Thymus (tissue), 11 donors: ENCODE results near the gene UBP1. TPM values are rescaled to one million over a fixed set of nuclear protein-coding genes. Genes with fewer than 3 reads are reported as not detected.
A peak's percentile ranks its signal among the peaks of the same experiment; 100 is the strongest.

Experiments
- DNase-seq, 9 donors: peaks; one replicate each; pipeline ENCODE4 v3.0.0-alpha.2; 2013; ENCODE audit warnings: low spot score in 9 of 9, low read depth in 6 of 9, missing footprints in 1 of 9
- H3K27ac ChIP-seq, 2 donors: one replicate each; pipeline ENCODE4 v1.5.1; 2013; ENCODE audit warnings: control low read depth in 1 of 2, low read depth in 1 of 2, low read length in 1 of 2, mild to moderate bottlenecking in 1 of 2, moderate library complexity in 1 of 2
- H3K27me3 ChIP-seq, 2 donors: one replicate each; pipeline ENCODE4 v1.5.1; 2013; ENCODE audit warnings: low read length in 1 of 2; ENCODE audit not compliant: control insufficient read depth in 2 of 2, insufficient read depth in 1 of 2
- H3K36me3 ChIP-seq, 2 donors: one replicate each; pipeline ENCODE4 v1.5.1; 2013; ENCODE audit warnings: low read length in 1 of 2, mild to moderate bottlenecking in 1 of 2, moderate library complexity in 1 of 2; ENCODE audit not compliant: control insufficient read depth in 2 of 2, insufficient read depth in 2 of 2
- H3K4me1 ChIP-seq, 2 donors: one replicate each; pipeline ENCODE4 v1.5.1; 2013; ENCODE audit warnings: low read length in 2 of 2; ENCODE audit not compliant: control insufficient read depth in 2 of 2, insufficient read depth in 2 of 2
- H3K4me3 ChIP-seq, 2 donors: one replicate each; pipeline ENCODE4 v1.5.1; 2013; ENCODE audit warnings: low read length in 2 of 2, control low read depth in 1 of 2, mild to moderate bottlenecking in 1 of 2
- H3K9me3 ChIP-seq, 2 donors: one replicate each; pipeline ENCODE4 v1.5.1; 2013; ENCODE audit warnings: low read length in 1 of 2, mild to moderate bottlenecking in 1 of 2; ENCODE audit not compliant: control insufficient read depth in 2 of 2, insufficient read depth in 1 of 2
- WGBS: extraction: QIAGEN DNeasy Blood & Tissue Kit; methylation state at CpG from one replicate; pipeline ENCODE4 v1.1.7; 2013; 5-methylcytosine and 5-hydroxymethylcytosine counted together
- polyA plus RNA-seq: library from polyadenylated mRNA; stranded (reverse); fragments of 200-250 nt; gene quantifications from one replicate; pipeline ENCODE4 v1.2.3, GENCODE V29; 2013
- total RNA-seq: library from RNA; stranded (reverse); fragments of 120-200 nt; gene quantifications from one replicate; pipeline ENCODE4 v1.2.4, GENCODE V29; 2013
- donor health status: healthy.

Gene UBP1
- total and polyA plus RNA-seq, 2 donors: 38.2 to 72.3 TPM

DNA sequence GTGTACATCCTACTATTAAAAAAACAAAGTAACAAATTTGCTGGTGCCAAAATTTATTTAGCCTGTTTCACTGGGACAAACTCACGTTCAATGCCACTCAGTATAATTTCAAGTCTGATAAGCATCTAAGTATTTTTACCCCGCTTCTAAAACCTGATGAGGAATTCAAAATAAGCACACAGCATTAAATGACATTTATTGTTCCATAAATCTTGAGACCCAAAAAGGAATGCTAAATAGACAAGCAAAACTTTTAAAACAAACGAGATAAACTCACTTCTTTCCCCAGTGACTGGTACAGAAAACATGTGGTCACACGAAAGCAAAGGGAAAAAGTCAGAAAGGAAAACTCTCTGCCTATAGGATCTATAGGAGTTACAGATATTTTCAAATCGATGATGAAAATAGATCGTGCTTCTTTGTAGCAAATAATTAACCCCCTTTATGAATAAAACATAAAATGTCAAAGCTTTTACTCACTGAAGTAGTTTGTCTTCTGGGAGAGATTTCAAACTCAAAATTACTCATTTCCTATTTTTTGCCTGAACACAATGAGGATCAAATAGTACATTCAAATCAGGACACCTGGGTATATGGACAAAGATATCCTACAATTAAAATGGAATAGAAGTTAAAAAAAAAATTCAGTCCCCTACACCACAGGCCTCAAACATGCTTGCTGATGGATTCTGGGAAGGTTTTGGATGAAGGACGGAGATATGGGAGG is 51.7 kb downstream of the UBP1 start:
- 97% methylated on average over 7 of the region's 7 CpGs for WGBS
- peaks cover 25 to 65% of the 10 kb centered on the region in 2 donors for H3K36me3 ChIP-seq
- H3K27ac ChIP-seq: no peak overlapping the region
- H3K9me3 ChIP-seq: no peaks in the 10 kb centered on the region
- peaks cover 3 to 4% of the 10 kb centered on the region in 2 donors for H3K4me1 ChIP-seq
- no peaks in the 10 kb centered on the region for H3K27me3 ChIP-seq
- no peak for DNase-seq
- H3K4me3 ChIP-seq: no peak overlapping the region

DNA sequence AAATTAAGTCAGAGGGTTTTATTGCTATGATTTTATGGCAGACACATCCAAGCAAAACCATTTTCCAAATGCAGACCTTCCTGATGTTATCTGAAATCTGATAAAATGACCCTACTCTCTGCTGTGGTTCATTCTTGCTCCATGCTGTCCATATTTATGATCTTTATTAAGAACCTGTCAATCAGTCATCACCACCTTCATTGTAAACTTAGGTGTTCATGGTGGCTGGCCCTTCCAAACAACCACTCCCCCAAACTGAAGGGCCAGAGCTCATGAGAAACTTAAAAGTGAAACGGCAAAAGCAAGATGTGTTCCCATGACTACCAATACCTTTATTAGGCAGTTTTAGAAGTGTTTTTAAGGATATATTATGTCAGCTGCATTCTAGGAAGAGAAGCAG is 53.6 kb downstream of the UBP1 start:
- Histone ChIP-seq H3K27ac (no peak overlapping the region), H3K9me3 (no peaks in the 10 kb centered on the region), H3K36me3 (peaks cover 15 to 47% of the 10 kb centered on the region in 2 donors), H3K4me1 (peaks cover 3 to 4% of the 10 kb centered on the region in 2 donors), H3K27me3 (no peaks in the 10 kb centered on the region), H3K4me3 (no peak overlapping the region)
- no peak for DNase-seq
- WGBS: 95% methylated on average over 1 of the region's 1 CpG

DNA sequence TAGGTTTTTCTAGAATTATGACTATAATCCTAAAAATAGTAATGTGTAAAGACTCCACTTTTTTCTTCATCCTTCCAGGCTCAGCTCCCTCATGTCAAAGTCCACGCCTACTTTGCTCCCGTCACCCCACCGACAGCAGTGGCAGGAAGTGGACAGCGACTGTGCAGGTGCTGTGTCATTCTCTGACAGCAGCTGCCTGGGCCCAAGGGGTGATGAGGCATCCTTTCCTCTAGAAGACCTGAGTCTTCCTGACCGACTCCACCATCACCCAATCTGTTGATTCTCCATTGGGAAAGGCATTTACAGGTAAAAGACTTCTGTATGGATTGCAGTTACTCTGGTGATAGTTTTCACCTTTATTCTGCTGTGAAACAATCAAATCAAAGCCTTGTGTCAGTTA is 54.8 kb downstream of the UBP1 start:
- Histone ChIP-seq H3K27ac (no peak overlapping the region), H3K9me3 (no peaks in the 10 kb centered on the region), H3K27me3 (no peaks in the 10 kb centered on the region), H3K4me1 (peaks cover 3 to 4% of the 10 kb centered on the region in 2 donors), H3K36me3 (peaks cover 7 to 37% of the 10 kb centered on the region in 2 donors), H3K4me3 (no peak overlapping the region)
- DNase-seq: peak in 6 of 9 donors; percentile 12 to 56 (median 28)
- WGBS: 17% methylated on average over 5 of the region's 5 CpGs

DNA sequence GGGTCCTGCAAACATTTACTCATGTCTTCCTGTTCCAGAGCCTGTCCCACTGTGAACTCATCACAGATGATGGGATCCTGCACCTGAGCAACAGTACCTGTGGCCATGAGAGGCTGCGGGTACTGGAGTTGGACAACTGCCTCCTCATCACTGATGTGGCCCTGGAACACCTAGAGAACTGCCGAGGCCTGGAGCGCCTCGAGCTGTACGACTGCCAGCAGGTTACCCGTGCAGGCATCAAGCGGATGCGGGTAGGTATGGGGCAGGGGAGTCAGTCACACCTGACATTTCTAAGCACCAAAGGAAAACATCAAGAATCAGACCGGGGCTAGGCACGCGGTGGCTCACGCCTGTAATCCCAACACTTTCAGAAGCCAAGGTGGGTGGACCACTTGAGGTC is 56.3 kb downstream of the UBP1 start:
- DNase-seq: no peak
- H3K9me3 ChIP-seq: no peaks in the 10 kb centered on the region
- WGBS: over 99% methylated on average over 12 of the region's 12 CpGs
- H3K36me3 ChIP-seq: peaks cover 0 to 23% of the 10 kb centered on the region in 2 donors
- H3K27me3 ChIP-seq: no peaks in the 10 kb centered on the region
- peaks cover 3 to 4% of the 10 kb centered on the region in 2 donors for H3K4me1 ChIP-seq
- H3K27ac ChIP-seq: no peak overlapping the region
- no peak overlapping the region for H3K4me3 ChIP-seq

DNA sequence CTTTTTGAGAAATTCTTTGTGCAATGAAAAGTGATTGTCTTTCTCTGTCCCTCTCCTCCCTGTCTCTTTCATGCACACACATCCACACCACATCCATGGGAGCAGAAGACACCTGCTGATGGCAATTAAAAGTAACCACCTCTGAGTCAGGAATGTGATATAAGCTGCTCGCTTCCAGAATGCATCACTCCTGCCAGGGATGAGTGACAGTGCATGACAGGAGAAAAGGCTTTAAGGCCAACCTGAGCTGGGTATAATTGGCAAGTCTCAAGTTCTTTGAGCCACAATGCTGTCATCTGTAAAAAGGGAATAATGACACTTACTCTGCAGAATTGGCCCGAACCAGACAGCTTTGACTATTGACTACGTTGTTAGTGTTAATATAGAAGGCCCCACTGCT is 59.6 kb downstream of the UBP1 start:
- Histone ChIP-seq H3K27me3 (no peaks in the 10 kb centered on the region), H3K9me3 (no peaks in the 10 kb centered on the region), H3K36me3 (peaks cover 0 to 5% of the 10 kb centered on the region in 2 donors), H3K4me3 (no peak overlapping the region), H3K4me1 (peaks cover 1 to 2% of the 10 kb centered on the region in 2 donors), H3K27ac (no peak overlapping the region)
- DNase-seq: no peak
- 96% methylated on average over 3 of the region's 3 CpGs for WGBS

DNA sequence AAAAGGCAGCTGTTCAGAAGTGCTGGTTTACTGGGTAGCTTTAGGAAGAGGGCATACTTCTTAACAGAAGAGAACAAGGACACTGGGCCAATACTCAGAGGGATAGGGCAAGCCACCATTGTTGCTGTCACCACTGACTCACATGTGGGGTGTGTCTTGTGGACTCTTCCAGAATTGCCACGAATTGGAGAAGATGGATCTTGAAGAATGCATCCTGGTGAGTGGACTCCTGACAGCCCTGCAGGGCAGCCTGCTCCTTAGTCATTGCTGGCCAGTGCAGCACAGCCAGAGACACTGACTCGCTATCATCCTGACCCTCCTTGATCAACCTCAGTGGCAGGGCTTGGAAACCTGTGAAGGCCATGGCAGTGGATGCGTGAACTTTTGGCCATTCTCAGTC is 62.3 kb downstream of the UBP1 start:
- Histone ChIP-seq H3K27me3 (no peaks in the 10 kb centered on the region), H3K27ac (no peak overlapping the region), H3K36me3 (no peaks in the 10 kb centered on the region), H3K4me3 (no peak overlapping the region), H3K4me1 (no peaks in the 10 kb centered on the region), H3K9me3 (no peaks in the 10 kb centered on the region)
- 97% methylated on average over 3 of the region's 3 CpGs for WGBS
- DNase-seq: no peak

DNA sequence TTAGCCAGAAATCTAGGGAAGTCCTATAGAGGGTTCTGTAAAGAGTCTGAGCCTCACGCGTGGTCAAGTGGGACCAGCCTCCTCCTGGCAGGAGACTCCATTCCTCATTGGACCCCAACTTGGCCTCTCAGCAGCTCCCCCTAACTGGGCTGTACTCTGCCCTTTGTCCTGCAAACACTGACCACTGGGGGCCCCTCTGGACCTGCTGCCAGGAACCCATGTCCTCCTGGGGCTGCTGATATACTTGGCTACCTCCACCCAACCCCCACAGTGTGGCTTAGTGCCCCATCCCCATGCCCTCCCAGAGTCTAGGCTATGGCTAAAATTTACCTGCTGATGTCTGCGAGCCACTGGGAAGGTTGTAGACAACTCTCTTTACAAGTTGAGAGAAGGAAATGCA is 62.7 kb downstream of the UBP1 start:
- Histone ChIP-seq H3K36me3 (no peaks in the 10 kb centered on the region), H3K27ac (no peak overlapping the region), H3K27me3 (no peaks in the 10 kb centered on the region), H3K9me3 (no peaks in the 10 kb centered on the region), H3K4me3 (no peak overlapping the region), H3K4me1 (no peaks in the 10 kb centered on the region)
- WGBS: 100% methylated on average over 3 of the region's 3 CpGs
- DNase-seq: no peak

DNA sequence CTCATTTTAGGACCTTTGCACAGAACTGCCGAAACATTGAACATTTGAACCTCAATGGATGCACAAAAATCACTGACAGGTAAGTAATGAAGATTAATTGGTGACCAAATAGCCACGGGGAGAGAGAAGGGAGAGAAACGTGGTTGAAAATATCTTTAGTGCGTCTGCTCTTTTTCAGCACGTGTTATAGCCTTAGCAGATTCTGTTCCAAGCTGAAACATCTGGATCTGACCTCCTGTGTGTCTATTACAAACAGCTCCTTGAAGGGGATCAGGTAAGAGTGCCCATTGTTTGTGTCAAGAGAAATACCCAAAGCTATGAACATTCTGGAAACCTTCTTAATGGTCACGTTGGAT is 67.1 kb downstream of the UBP1 start:
- WGBS: 58% methylated on average over 6 of the region's 6 CpGs
- H3K9me3 ChIP-seq: no peaks in the 10 kb centered on the region
- no peaks in the 10 kb centered on the region for H3K27me3 ChIP-seq
- H3K4me1 ChIP-seq: no peaks in the 10 kb centered on the region
- H3K27ac ChIP-seq: no peak overlapping the region
- no peaks in the 10 kb centered on the region for H3K36me3 ChIP-seq
- no peak for DNase-seq
- H3K4me3 ChIP-seq: no peak overlapping the region

DNA sequence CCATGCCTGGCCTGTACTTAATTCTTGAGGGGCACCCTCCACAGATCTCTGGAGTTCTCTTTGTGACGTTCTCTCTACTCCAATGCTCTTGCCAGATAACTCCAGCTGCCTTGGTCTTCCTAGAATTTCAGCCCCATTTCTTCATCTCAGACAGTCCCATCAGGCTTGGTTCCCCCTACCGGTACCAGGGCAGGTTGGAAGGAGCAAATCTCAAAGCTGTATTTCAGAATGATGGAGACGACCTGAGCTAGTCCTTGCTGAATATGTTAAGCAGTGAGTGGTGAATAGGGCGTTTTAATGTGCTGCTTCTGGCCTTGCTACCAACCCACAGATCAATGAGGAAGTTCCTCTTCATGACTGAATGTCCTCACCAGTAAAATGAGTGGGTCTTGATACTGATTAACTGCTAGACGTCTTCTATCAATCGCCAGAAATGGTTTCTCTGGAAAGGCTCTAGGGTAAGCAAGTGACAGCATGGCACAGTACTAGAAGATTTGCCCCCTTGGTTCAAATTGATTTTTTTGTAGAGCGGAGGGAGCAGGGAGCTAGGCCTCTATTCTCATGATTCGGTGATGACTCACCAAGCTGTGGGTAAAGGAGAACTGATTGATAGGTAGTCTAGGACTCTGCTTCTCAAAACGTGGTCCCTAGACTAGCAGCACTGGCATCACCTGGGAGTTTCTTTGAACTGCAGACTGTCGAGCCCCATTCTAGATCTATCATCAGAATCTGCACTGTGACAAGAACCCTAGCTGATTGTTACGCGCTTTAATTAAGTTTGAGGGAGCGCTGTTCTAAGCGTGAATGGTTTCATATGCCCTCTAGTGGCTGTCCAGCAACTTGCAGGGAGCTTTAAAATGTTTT is 67.8 kb downstream of the UBP1 start:
- Histone ChIP-seq H3K36me3 (no peaks in the 10 kb centered on the region), H3K9me3 (no peaks in the 10 kb centered on the region), H3K4me3 (no peak overlapping the region), H3K27me3 (no peaks in the 10 kb centered on the region), H3K4me1 (no peaks in the 10 kb centered on the region), H3K27ac (no peak overlapping the region)
- 59% methylated on average over 14 of the region's 14 CpGs for whole genome bisulfite sequencing
- peak in 8 of 9 donors; percentile 29 to 72 (median 42) for DNase-seq
